Neural progenitor cell (in vitro differentiated cells): ENCODE results near the gene ITSN1. TPM values are rescaled to one million over a fixed set of nuclear protein-coding genes. Genes with fewer than 3 reads are reported as not detected.
A peak's percentile ranks its signal among the peaks of the same experiment; 100 is the strongest.

Experiments
- DNase-seq: peaks from one replicate; pipeline ENCODE4 v3.0.0-alpha.2; 2016; ENCODE audit warnings: low spot score
- H2AFZ ChIP-seq: fragments of 200-600 bp; sonication (generic); replicated peaks from 2 replicates; pipeline ENCODE4 v1.6.1; 2016; ENCODE audit warnings: antibody characterized with exemption
- H3F3A ChIP-seq: fragments of 200-600 bp; sonication (generic); 2 replicates; pipeline ENCODE4 v1.6.1; 2016; ENCODE audit warnings: antibody characterized with exemption, low read depth
- H3K27ac ChIP-seq: fragments of 200-600 bp; sonication (generic); 2 replicates; pipeline ENCODE4 v1.5.1; 2016; ENCODE audit warnings: mild to moderate bottlenecking
- H3K27me3 ChIP-seq: fragments of 200-600 bp; sonication (generic); 2 replicates; pipeline ENCODE4 v1.6.1; 2016; ENCODE audit warnings: mild to moderate bottlenecking, moderate library complexity
- H3K36me3 ChIP-seq: fragments of 200-600 bp; sonication (generic); 2 replicates; pipeline ENCODE4 v1.5.1; 2016
- H3K4me1 ChIP-seq: fragments of 200-600 bp; sonication (generic); 2 replicates; pipeline ENCODE4 v1.6.1; 2016; ENCODE audit warnings: mixed run types
- H3K4me2 ChIP-seq: fragments of 200-600 bp; sonication (generic); 2 replicates; pipeline ENCODE4 v1.6.1; 2016
- H3K4me3 ChIP-seq: fragments of 200-600 bp; sonication (generic); 2 replicates; pipeline ENCODE4 v1.5.1; 2016
- H3K79me2 ChIP-seq: fragments of 200-600 bp; sonication (generic); 2 replicates; pipeline ENCODE4 v1.6.1; 2016; ENCODE audit warnings: low read depth
- H3K9ac ChIP-seq: fragments of 200-600 bp; sonication (generic); 2 replicates; pipeline ENCODE4 v1.6.1; 2016
- H3K9me3 ChIP-seq: fragments of 200-600 bp; sonication (generic); 2 replicates; pipeline ENCODE4 v1.5.1; 2016; ENCODE audit warnings: low read depth
- H4K20me1 ChIP-seq: fragments of 200-600 bp; sonication (generic); 2 replicates; pipeline ENCODE4 v1.6.1; 2016; ENCODE audit warnings: low read depth
- H3K27ac Mint-ChIP-seq: 3 replicates; pipeline ENCODE4 v1.8.0; 2021; ENCODE audit warnings: mixed read lengths
- H3K27me3 Mint-ChIP-seq: 2 replicates; pipeline ENCODE4 v1.8.0; 2022; ENCODE audit warnings: low read depth, mild to moderate bottlenecking, inconsistent platforms, moderate library complexity, mixed read lengths; ENCODE audit not compliant: insufficient read depth
- H3K36me3 Mint-ChIP-seq: 3 replicates; pipeline ENCODE4 v1.8.0; 2021; ENCODE audit warnings: mixed read lengths
- H3K4me1 Mint-ChIP-seq: 3 replicates; pipeline ENCODE4 v1.8.0; 2021; ENCODE audit warnings: mixed read lengths
- H3K4me3 Mint-ChIP-seq: 3 replicates; pipeline ENCODE4 v1.8.0; 2021; ENCODE audit warnings: mild to moderate bottlenecking, moderate library complexity, mixed read lengths
- H3K9me3 Mint-ChIP-seq: 3 replicates; pipeline ENCODE4 v1.8.0; 2020; ENCODE audit warnings: mixed read lengths
- CTCF ChIP-seq: fragments of 200-600 bp; sonication (generic); IDR thresholded peaks from 2 replicates; pipeline ENCODE4 v1.5.1; 2017; ENCODE audit warnings: antibody characterized with exemption, mild to moderate bottlenecking
- EZH2 ChIP-seq: fragments of 200-600 bp; sonication (generic); IDR thresholded peaks from 2 replicates; pipeline ENCODE4 v1.6.1; 2017; ENCODE audit warnings: antibody characterized with exemption, mild to moderate bottlenecking, moderate library complexity
- EZH2phosphoT487 ChIP-seq: fragments of 200-600 bp; sonication (generic); IDR thresholded peaks from 2 replicates; pipeline ENCODE4 v1.6.1; 2017; ENCODE audit warnings: antibody characterized with exemption
- total RNA-seq: library from RNA; depleted of rRNA; stranded (reverse); fragments of >200 nt; gene quantifications from 2 replicates; pipeline ENCODE4 v1.2.3, GENCODE V29; 2015; ENCODE audit warnings: low replicate concordance

Gene ITSN1
- total RNA-seq, 1 donor from 2014 or later, result 136 TPM

- Mint-ChIP-seq H3K27me3 (peaks cover 2% of the 10 kb centered on the region), H3K36me3 (peaks cover 1% of the 10 kb centered on the region), H3K4me3 (peak overlapping the region; percentile 75), H3K4me1 (peaks cover 21% of the 10 kb centered on the region), H3K9me3 (peaks cover 3% of the 10 kb centered on the region), H3K27ac (peak overlapping the region; percentile 96)
- Histone ChIP-seq H3K9me3 (no peaks in the 10 kb centered on the region), H3K79me2 (peaks cover 30% of the 10 kb centered on the region), H3K27me3 (no peaks in the 10 kb centered on the region), H4K20me1 (no peaks in the 10 kb centered on the region), H3K4me1 (peaks cover 11% of the 10 kb centered on the region), H3K27ac (no peak overlapping the region), H3K36me3 (no peaks in the 10 kb centered on the region), H3K4me3 (peak overlapping the region; percentile 55), H3K9ac (no peak overlapping the region), H3K4me2 (peak overlapping the region; percentile 85), H3F3A (no peaks in the 10 kb centered on the region), H2AFZ (peak overlapping the region; percentile 69)
- no peak for TF ChIP-seq CTCF
- no peak for DNase-seq
These were observed 289.6 kb downstream of the ITSN1 start for GRCh38 chr21:33931799-33932390.

GRCh38 chr21:33932731-33933130, 290.4 kb downstream of the ITSN1 start:
- Mint-ChIP-seq H3K4me1 (peaks cover 25% of the 10 kb centered on the region), H3K36me3 (peaks cover 1% of the 10 kb centered on the region), H3K27ac (peak overlapping the region; percentile 69), H3K9me3 (peaks cover 3% of the 10 kb centered on the region), H3K4me3 (peak overlapping the region; percentile 37), H3K27me3 (peaks cover 2% of the 10 kb centered on the region)
- H3K9ac ChIP-seq, result no peak overlapping the region
- peak overlapping the region; percentile 55 for H3K4me3 ChIP-seq
- no peak for TF ChIP-seq EZH2phosphoT487
- no peak for TF ChIP-seq EZH2
- TF ChIP-seq CTCF, result no peak
- H3K4me1 ChIP-seq, result peaks cover 11% of the 10 kb centered on the region
- H3K27me3 ChIP-seq, result no peaks in the 10 kb centered on the region
- H3K4me2 ChIP-seq, result peak overlapping the region; percentile 85
- H3K27ac ChIP-seq, result no peak overlapping the region
- H3K79me2 ChIP-seq, result peaks cover 30% of the 10 kb centered on the region
- no peaks in the 10 kb centered on the region for H4K20me1 ChIP-seq
- no peak overlapping the region for H2AFZ ChIP-seq
- no peak for DNase-seq
- H3K36me3 ChIP-seq, result no peaks in the 10 kb centered on the region
- H3F3A ChIP-seq, result no peaks in the 10 kb centered on the region
- no peaks in the 10 kb centered on the region for H3K9me3 ChIP-seq

GRCh38 chr21:33936301-33937038, 294.2 kb downstream of the ITSN1 start:
- Histone ChIP-seq H3K36me3 (no peaks in the 10 kb centered on the region), H3K27me3 (no peaks in the 10 kb centered on the region), H3K9ac (no peak overlapping the region), H3K79me2 (peaks cover 30% of the 10 kb centered on the region), H3F3A (no peaks in the 10 kb centered on the region), H2AFZ (no peak overlapping the region), H3K4me1 (peaks cover 11% of the 10 kb centered on the region), H3K4me2 (no peak overlapping the region), H3K9me3 (no peaks in the 10 kb centered on the region), H4K20me1 (no peaks in the 10 kb centered on the region), H3K4me3 (no peak overlapping the region), H3K27ac (no peak overlapping the region)
- Mint-ChIP-seq H3K36me3 (peaks cover 1% of the 10 kb centered on the region), H3K9me3 (peaks cover 7% of the 10 kb centered on the region), H3K4me3 (no peak overlapping the region), H3K4me1 (peaks cover 30% of the 10 kb centered on the region), H3K27ac (peak overlapping the region; percentile 93), H3K27me3 (peaks cover 2% of the 10 kb centered on the region)
- DNase-seq, result no peak
- TF ChIP-seq CTCF (no peak), EZH2 (no peak), EZH2phosphoT487 (no peak)
